Activated CD8-positive, alpha-beta T cell treated with anti-CD3 and anti-CD28 coated beads, Interleukin-2, amount 10 ng/mL, durations not matched to agents 7 days and 5 days (primary cell): Measurements from ENCODE around the gene PTPRQ. TPM values are rescaled to one million over a fixed set of nuclear protein-coding genes. Genes with fewer than 3 reads are reported as not detected.

Experiments used
- ATAC-seq: fragments of 150-1000 bp; cut with Tn5 transposase; one replicate; pipeline ENCODE4 v1.10.0; 2021; ENCODE audit warnings: moderate library complexity
- CTCF ChIA-PET: fragments of 350-600 bp; sonication (Branson Sonifier 250); formaldehyde crosslinking; loops from one replicate; lab custom pipeline; 2021; ENCODE audit warnings: antibody characterized with exemption; lab: Charles Lee
- POLR2A ChIA-PET: fragments of 350-600 bp; sonication (Branson Sonifier 250); formaldehyde crosslinking; loops from one replicate; lab custom pipeline; 2021; ENCODE audit warnings: antibody characterized with exemption; lab: Charles Lee
- DNase-seq: peaks from one replicate; pipeline ENCODE4 v3.0.0-alpha.2; 2020
- H3K27ac Mint-ChIP-seq: one replicate; pipeline ENCODE4 v1.8.0; 2021; ENCODE audit warnings: mild to moderate bottlenecking, mixed read lengths
- H3K27me3 Mint-ChIP-seq: one replicate; pipeline ENCODE4 v1.8.0; 2021; ENCODE audit warnings: low read depth, mixed read lengths
- H3K36me3 Mint-ChIP-seq: one replicate; pipeline ENCODE4 v1.8.0; 2021; ENCODE audit warnings: low read depth, mixed read lengths
- H3K4me1 Mint-ChIP-seq: one replicate; pipeline ENCODE4 v1.8.0; 2021; ENCODE audit warnings: low read depth, mixed read lengths
- H3K4me3 Mint-ChIP-seq: one replicate; pipeline ENCODE4 v1.8.0; 2021; ENCODE audit warnings: mild to moderate bottlenecking, mixed read lengths
- H3K9me3 Mint-ChIP-seq: one replicate; pipeline ENCODE4 v1.8.0; 2022; ENCODE audit warnings: mixed read lengths; ENCODE audit not compliant: insufficient read depth
- total RNA-seq, 2 experiments: library from RNA; stranded (reverse); gene quantifications; one replicate each; pipeline ENCODE4 v1.2.3, GENCODE V29; 2021

Gene PTPRQ
- total RNA-seq, 2 experiments from 2014 or later: not detected

DNA sequence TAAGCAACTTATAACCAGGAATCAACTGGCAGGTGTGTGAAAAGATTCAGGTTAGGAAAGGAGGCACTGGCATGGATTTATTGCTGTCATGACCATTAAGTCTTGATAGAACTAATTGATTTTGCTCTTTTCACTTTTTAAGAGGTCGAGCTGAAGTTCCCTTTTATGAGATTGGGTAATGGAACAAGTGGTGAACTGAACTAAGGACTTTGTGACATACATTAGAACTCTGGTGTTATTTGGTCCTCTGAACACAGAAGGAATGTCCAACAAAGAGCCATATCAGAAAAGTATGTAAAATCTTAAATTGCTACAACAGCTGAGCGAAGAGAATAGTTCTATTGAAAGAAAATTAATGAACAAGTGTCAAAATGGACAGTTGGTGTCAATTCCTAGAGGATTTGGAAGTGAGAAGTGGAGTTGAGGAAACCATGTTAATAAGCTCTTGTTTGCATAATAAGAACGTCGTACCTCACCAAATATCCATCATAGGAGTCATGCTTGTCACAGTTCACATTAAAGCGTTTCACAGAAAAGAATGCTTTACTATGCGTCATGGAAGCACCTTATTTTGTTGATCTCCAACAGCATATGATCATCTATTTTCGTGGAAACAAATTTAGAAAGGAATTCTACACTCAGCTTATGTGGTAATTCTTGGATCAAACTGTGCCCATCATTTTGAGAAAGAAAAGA is 255.0 kb downstream of the PTPRQ start:
- no peaks in the 10 kb centered on the region for H3K9me3 Mint-ChIP-seq
- no peak overlapping the region for H3K4me3 Mint-ChIP-seq
- CTCF ChIA-PET: no interaction called here
- ATAC-seq (no peak), DNase-seq (no peak)
- no peaks in the 10 kb centered on the region for H3K27me3 Mint-ChIP-seq
- no peaks in the 10 kb centered on the region for H3K4me1 Mint-ChIP-seq
- H3K36me3 Mint-ChIP-seq: no peaks in the 10 kb centered on the region
- POLR2A ChIA-PET: no interaction called here
- H3K27ac Mint-ChIP-seq: no peak overlapping the region

DNA sequence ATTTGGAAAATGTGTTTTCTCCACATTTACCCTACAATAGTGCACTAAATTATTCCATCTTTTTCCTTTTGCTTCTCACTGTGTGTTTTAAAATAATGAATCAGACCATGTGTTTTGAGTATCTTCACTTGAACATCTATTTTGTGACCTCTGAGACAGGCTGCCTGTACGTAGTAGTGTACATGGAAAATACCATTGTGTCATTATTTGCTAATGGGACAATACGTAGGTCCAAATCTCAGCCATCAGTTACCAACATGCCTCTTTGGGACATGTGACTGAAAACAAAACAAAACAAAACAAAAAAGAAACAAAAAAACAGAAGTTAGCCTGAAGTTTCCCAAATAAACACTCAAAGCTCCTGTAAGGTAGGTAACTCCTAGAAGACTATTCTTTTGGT is 256.3 kb downstream of the PTPRQ start:
- Mint-ChIP-seq H3K36me3 (no peaks in the 10 kb centered on the region), H3K27ac (no peak overlapping the region), H3K27me3 (no peaks in the 10 kb centered on the region), H3K4me3 (no peak overlapping the region), H3K9me3 (no peaks in the 10 kb centered on the region), H3K4me1 (no peaks in the 10 kb centered on the region)
- no peak for DNase-seq
- ATAC-seq: no peak
- POLR2A ChIA-PET: no interaction called here
- CTCF ChIA-PET: no interaction called here

DNA sequence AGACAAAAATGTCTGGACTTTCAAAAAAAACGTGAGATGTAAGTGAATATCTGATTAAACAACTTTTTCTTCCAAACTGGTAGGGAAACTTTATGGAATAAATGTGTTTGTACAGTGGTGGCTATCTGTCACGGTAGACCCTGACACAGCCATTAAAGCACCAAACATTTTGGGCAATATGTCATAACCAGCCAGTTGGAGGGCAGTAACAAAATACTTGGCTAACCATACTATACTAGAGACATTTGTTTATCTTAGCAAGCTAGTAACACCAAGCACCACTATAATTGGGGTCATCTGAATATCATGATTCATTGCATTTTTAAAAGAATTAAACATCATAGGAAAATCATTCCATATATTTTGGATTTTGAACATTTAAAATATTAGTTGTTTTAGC is 257.4 kb downstream of the PTPRQ start:
- H3K4me3 Mint-ChIP-seq: no peak overlapping the region
- H3K27me3 Mint-ChIP-seq: no peaks in the 10 kb centered on the region
- DNase-seq (no peak), ATAC-seq (no peak)
- CTCF ChIA-PET: no interaction called here
- H3K4me1 Mint-ChIP-seq: no peaks in the 10 kb centered on the region
- H3K9me3 Mint-ChIP-seq: no peaks in the 10 kb centered on the region
- POLR2A ChIA-PET: no interaction called here
- H3K27ac Mint-ChIP-seq: no peak overlapping the region
- H3K36me3 Mint-ChIP-seq: no peaks in the 10 kb centered on the region

DNA sequence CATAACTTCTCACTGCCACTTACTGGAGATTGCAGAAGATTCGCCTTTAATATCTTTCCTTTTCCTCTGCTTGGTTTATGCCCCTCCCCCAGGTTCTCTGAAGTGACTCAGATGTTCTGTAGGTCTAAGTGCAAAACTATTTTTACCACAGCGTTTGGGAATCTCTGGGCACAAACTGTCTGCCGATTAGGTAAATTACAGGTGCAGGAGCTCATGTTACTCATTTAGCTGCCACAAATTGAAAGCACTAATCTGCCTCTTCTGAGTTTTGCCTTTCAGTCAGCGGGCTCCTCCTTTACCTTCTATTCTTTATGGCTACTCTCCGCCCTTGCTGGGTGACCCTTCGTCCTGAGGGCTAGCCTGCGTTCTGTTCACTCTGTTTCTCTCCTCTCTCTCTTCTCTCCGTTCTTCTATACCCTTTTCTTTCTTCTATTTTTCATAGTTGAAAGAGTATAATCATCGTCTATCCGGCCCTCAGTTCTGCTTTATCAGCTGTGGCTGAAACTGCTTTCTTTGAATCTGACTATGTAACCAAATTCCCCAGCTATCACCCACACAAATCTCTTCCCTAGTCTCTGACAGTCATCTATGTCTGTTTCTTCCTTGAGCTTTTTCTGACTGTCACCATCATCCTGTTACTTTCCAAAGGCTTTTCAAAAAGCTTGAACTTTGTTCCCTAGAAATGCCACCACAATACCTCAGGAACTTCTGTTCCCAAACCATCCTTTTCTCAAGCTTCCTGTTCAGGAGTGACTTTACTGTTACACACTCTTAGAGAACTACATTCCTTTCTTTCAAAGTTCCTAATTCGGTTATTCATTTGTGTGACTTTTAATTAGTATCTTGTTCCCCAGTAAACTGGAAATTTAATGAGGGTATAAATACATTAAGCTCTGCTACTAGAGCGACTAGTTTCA is 259.1 kb downstream of the PTPRQ start:
- POLR2A ChIA-PET: no interaction called here
- no peak overlapping the region for H3K27ac Mint-ChIP-seq
- no peak for DNase-seq

DNA sequence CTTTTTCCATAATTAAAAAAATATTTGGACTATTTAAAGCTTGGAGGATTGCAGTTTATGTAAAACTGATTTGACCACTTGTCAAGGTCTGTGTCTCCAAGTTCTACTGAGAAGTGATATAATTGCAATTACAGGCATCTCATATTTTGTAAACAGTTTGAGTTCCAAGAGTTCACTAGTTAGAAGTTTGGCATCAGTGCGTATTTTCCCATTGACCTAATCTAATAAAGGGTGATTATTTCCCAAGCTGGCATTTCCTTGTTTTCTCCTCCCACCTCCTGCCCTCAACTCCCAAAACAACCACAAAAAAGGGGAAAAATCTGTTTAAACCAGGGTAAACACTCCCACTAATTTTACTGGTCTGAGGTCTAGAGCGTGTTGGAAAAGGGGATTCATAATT is 260.4 kb downstream of the PTPRQ start:
- Mint-ChIP-seq H3K27me3 (peaks cover 14% of the 10 kb centered on the region), H3K9me3 (no peaks in the 10 kb centered on the region), H3K27ac (no peak overlapping the region), H3K4me1 (peaks cover 3% of the 10 kb centered on the region), H3K36me3 (no peaks in the 10 kb centered on the region), H3K4me3 (no peak overlapping the region)
- ATAC-seq (no peak), DNase-seq (no peak)
- POLR2A ChIA-PET: no interaction called here
- CTCF ChIA-PET: no interaction called here

More for the DNA sequence above, 259.1 kb downstream of the PTPRQ start:
- ATAC-seq: no peak
- Mint-ChIP-seq H3K4me3 (no peak overlapping the region), H3K9me3 (no peaks in the 10 kb centered on the region), H3K27me3 (peaks cover 7% of the 10 kb centered on the region), H3K36me3 (no peaks in the 10 kb centered on the region), H3K4me1 (no peaks in the 10 kb centered on the region)
- CTCF ChIA-PET: no interaction called here

DNA sequence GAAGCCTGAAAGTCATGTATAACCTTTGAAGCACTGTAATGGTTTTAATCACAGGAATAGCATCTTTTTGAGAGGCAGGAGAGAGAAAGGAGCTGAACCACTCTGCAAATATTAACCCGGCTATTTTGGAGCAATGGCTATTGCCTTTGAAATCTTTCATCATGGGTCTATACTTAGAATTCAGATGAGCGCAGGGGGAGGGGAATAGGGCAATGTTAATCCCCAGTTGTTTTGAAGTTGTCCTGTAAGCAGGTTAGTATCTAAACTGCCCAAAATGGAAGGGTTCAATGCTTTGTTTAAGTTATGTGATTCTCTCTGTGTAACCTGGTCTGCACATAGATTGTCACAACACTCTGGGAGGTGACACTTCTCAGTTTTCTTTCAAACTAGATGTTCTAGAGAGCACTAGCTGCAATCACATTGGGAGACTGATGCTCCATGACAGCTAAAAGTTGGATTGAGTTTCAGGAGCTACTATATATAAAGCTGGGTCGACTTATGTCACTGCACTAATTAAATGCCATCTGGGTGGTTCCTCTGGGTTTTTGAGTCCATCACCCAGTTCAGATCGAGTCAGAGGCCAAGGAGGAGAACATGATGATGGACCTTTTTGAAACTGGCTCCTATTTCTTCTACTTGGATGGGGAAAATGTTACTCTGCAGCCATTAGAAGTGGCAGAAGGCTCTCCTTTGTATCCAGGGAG is 263.2 kb downstream of the PTPRQ start, which contains the start of gene MYF6:
TSS of gene MYF6 (plus strand) at position 509 of the 704 bp plus-strand sequence. CDS start at position 595, 86 bp downstream.
- H3K36me3 Mint-ChIP-seq: no peaks in the 10 kb centered on the region
- H3K4me1 Mint-ChIP-seq: peaks cover 3% of the 10 kb centered on the region
- no peak within 1 kb of the TSS for H3K27ac Mint-ChIP-seq
- ChIA-PET CTCF (interaction anchor here (0.9 kb wide), 1 partner anchor 780 kb away, joined by 3 read pairs; no protein-coding TSS in a partner anchor), POLR2A (no interaction called here)
- no peak for DNase-seq
- no peaks in the 10 kb centered on the region for H3K9me3 Mint-ChIP-seq
- no peak for ATAC-seq
- no peak within 1 kb of the TSS for H3K4me3 Mint-ChIP-seq
- peaks cover 22% of the 10 kb centered on the region for H3K27me3 Mint-ChIP-seq

DNA sequence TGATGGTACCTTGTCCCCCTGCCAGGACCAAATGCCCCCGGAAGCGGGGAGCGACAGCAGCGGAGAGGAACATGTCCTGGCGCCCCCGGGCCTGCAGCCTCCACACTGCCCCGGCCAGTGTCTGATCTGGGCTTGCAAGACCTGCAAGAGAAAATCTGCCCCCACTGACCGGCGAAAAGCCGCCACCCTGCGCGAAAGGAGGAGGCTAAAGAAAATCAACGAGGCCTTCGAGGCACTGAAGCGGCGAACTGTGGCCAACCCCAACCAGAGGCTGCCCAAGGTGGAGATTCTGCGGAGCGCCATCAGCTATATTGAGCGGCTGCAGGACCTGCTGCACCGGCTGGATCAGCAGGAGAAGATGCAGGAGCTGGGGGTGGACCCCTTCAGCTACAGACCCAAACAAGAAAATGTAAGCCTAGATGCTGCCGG is 263.8 kb downstream of the PTPRQ start:
- ChIA-PET POLR2A (no interaction called here), CTCF (interaction anchor here (0.9 kb wide), 1 partner anchor 781 kb away, joined by 3 read pairs; no protein-coding TSS in a partner anchor)
- no peak for ATAC-seq
- Mint-ChIP-seq H3K27me3 (peaks cover 22% of the 10 kb centered on the region), H3K9me3 (no peaks in the 10 kb centered on the region), H3K27ac (no peak overlapping the region), H3K36me3 (no peaks in the 10 kb centered on the region), H3K4me3 (no peak overlapping the region), H3K4me1 (peaks cover 3% of the 10 kb centered on the region)
- no peak for DNase-seq

DNA sequence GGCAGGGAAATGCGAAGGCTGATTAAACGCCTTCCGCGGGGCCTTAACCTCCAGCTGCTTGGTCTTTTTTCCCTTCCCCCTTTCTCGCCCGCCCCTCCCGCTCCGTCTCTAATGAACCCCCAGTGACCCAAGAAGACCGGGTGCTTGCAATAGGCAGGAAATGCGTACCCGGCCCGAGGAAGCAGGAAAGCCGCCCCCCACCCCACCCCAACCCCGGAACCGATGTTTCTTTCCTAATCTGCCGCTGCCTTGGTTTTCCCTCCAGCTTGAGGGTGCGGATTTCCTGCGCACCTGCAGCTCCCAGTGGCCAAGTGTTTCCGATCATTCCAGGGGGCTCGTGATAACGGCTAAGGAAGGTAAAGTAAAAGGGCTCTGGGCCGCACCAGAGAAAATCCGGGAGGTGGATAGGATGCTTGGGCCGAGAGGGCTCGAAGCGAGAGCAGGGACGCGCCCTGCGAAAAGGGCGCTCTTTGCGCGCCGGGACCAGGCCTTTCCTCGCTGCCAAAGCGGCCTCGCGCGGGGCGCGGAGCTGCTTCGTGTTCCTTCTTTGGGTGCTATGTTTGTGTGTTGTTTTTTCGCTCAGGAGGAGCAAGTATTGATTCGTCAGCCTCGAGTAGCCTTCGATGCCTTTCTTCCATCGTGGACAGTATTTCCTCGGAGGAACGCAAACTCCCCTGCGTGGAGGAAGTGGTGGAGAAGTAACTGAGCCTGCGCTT is 264.4 kb downstream of the PTPRQ start:
- H3K9me3 Mint-ChIP-seq: no peaks in the 10 kb centered on the region
- H3K36me3 Mint-ChIP-seq: no peaks in the 10 kb centered on the region
- peaks cover 22% of the 10 kb centered on the region for H3K27me3 Mint-ChIP-seq
- peaks cover 3% of the 10 kb centered on the region for H3K4me1 Mint-ChIP-seq
- H3K4me3 Mint-ChIP-seq: no peak overlapping the region
- DNase-seq (no peak), ATAC-seq (no peak)
- ChIA-PET POLR2A (no interaction called here), CTCF (interaction anchor here (0.9 kb wide), 1 partner anchor 782 kb away, joined by 3 read pairs; no protein-coding TSS in a partner anchor)
- no peak overlapping the region for H3K27ac Mint-ChIP-seq

DNA sequence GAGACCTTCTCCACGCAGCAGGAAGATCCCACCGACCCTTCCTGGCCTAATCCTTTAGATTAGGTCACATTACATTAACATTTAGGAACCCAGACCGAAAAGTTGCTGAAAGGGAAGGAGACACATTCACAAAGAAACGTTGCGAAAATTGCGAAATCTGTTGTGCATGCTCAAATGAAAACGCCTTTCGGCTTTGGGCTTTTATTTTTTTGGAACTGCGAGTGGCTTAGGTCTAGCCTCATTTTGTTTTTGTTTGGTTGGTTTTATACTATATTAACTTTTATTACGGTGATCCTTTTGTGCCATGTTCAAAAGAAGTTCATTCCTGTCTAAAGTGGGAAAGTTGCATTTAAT is 264.9 kb downstream of the PTPRQ start:
- no peak for DNase-seq
- Mint-ChIP-seq H3K9me3 (no peaks in the 10 kb centered on the region), H3K4me1 (peaks cover 3% of the 10 kb centered on the region), H3K4me3 (no peak overlapping the region), H3K27me3 (peaks cover 28% of the 10 kb centered on the region), H3K36me3 (no peaks in the 10 kb centered on the region), H3K27ac (no peak overlapping the region)
- ATAC-seq: no peak
- ChIA-PET POLR2A (no interaction called here), CTCF (no interaction called here)

DNA sequence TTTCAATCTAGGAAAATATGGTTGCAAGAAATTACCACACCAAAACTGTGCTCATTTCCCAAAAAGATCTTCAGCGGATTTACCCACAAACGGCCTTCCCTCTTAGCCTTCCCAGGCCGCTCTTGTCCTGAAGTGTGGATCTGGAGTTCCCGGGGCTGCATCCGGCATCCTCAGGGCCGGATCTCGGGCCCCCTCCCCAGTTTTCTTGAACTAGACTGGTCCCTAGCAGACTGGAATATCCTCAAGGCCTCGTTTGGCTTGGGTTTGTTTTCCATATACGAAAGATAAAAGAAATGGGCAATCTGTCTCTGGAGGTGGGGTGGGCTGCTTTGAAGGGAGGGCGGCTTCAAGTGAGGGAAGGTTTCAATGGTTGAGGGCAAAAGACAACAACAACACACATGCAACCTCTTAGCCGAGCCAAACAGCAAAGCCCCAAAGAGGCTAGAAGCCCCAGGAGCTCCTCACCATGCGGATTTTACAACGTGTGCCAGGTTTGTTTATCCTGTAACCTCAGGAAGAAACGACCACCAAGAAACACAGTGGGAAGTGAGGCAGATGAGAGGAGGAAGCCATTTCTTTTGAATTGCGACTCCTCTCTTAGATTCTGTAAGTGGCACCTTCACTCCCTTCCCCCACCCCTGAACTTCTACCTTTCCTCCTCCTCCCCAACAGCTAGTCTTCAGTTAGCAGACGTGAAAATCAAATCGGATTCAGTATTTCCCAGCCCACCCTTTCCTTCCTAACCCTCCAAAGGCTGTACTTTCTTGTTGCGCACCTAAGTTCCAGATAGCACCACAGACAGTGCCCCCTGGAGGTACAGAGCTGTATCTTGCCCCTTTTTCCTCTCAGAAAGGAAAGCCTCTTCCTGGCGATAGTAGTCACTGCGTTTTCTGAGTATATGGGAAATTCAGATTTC is 266.0 kb downstream of the PTPRQ start:
- no peak for ATAC-seq
- Mint-ChIP-seq H3K4me3 (no peak overlapping the region), H3K27me3 (peaks cover 38% of the 10 kb centered on the region), H3K27ac (no peak overlapping the region), H3K9me3 (no peaks in the 10 kb centered on the region), H3K4me1 (peaks cover 3% of the 10 kb centered on the region), H3K36me3 (no peaks in the 10 kb centered on the region)
- no peak for DNase-seq
- ChIA-PET CTCF (no interaction called here), POLR2A (no interaction called here)
